Measurements from ENCODE around the gene MYCT1. TPM values are rescaled to one million over a fixed set of nuclear protein-coding genes. Genes with fewer than 3 reads are reported as not detected.
"Not testable (repeated sequence)": the region's sequence is repeated elsewhere in the genome, so short reads cannot be mapped to it uniquely, and the experiment has no call there.

Gene MYCT1
- total RNA-seq, 2 donors from 2014 or later, result 4.6 TPM; not detected in 1

- DNase-seq, result no peak
- H3K27ac Mint-ChIP-seq, result no peak overlapping the region
- H3K36me3 Mint-ChIP-seq (ENCODE audit: low read depth), result no peaks in the 10 kb centered on the region
- no peak for ATAC-seq
- peaks cover 20% of the 10 kb centered on the region for H3K27me3 Mint-ChIP-seq
- no peak overlapping the region for H3K4me3 Mint-ChIP-seq
- no peaks in the 10 kb centered on the region for H3K9me3 ChIP-seq (ENCODE audit: control insufficient read depth, low read length, poor library complexity, severe bottlenecking)
- no peaks in the 10 kb centered on the region for H3K4me1 Mint-ChIP-seq
These were observed 995 bp downstream of the MYCT1 start for GRCh38 chr6:152698692-152699091.

GRCh38 chr6:152700427-152700826 is 2.7 kb downstream of the MYCT1 start:
- H3K4me3 Mint-ChIP-seq, result no peak overlapping the region
- ATAC-seq (no peak), DNase-seq (no peak)
- no peak overlapping the region for H3K27ac Mint-ChIP-seq
- H3K9me3 ChIP-seq (ENCODE audit: control insufficient read depth, low read length, poor library complexity, severe bottlenecking), result no peaks in the 10 kb centered on the region
- H3K27me3 Mint-ChIP-seq, result peaks cover 20% of the 10 kb centered on the region
- no peaks in the 10 kb centered on the region for H3K36me3 Mint-ChIP-seq (ENCODE audit: low read depth)
- no peaks in the 10 kb centered on the region for H3K4me1 Mint-ChIP-seq

- Mint-ChIP-seq H3K36me3 (ENCODE audit: low read depth) (no peaks in the 10 kb centered on the region), H3K27me3 (peaks cover 20% of the 10 kb centered on the region), H3K27ac (no peak overlapping the region), H3K4me3 (no peak overlapping the region), H3K4me1 (no peaks in the 10 kb centered on the region)
- DNase-seq, result no peak
- ATAC-seq, result no peak
- H3K9me3 ChIP-seq (ENCODE audit: control insufficient read depth, low read length, poor library complexity, severe bottlenecking), result no peaks in the 10 kb centered on the region
These were observed 3.6 kb downstream of the MYCT1 start for GRCh38 chr6:152701081-152701862.

GRCh38 chr6:152701863-152702401 is 4.2 kb downstream of the MYCT1 start:
- DNase-seq (no peak), ATAC-seq (no peak)
- no peaks in the 10 kb centered on the region for H3K4me1 Mint-ChIP-seq
- H3K36me3 Mint-ChIP-seq (ENCODE audit: low read depth), result no peaks in the 10 kb centered on the region
- no peaks in the 10 kb centered on the region for H3K9me3 ChIP-seq (ENCODE audit: control insufficient read depth, low read length, poor library complexity, severe bottlenecking)
- no peak overlapping the region for H3K4me3 Mint-ChIP-seq
- peaks cover 20% of the 10 kb centered on the region for H3K27me3 Mint-ChIP-seq
- H3K27ac Mint-ChIP-seq, result no peak overlapping the region

- not testable (repeated sequence) for H3K9me3 ChIP-seq (ENCODE audit: control insufficient read depth, low read length, poor library complexity, severe bottlenecking); H3K4me3 Mint-ChIP-seq; H3K27ac Mint-ChIP-seq; H3K4me1 Mint-ChIP-seq; DNase-seq; H3K36me3 Mint-ChIP-seq (ENCODE audit: low read depth); ATAC-seq
- H3K27me3 Mint-ChIP-seq, result peaks cover 20% of the 10 kb centered on the region
These were observed 6.1 kb downstream of the MYCT1 start for GRCh38 chr6:152703750-152704149.

- Mint-ChIP-seq H3K36me3 (ENCODE audit: low read depth) (no peaks in the 10 kb centered on the region), H3K27ac (no peak overlapping the region), H3K4me1 (no peaks in the 10 kb centered on the region), H3K4me3 (no peak overlapping the region), H3K27me3 (peaks cover 18% of the 10 kb centered on the region)
- no peak for DNase-seq
- ATAC-seq, result no peak
- H3K9me3 ChIP-seq (ENCODE audit: control insufficient read depth, low read length, poor library complexity, severe bottlenecking), result no peaks in the 10 kb centered on the region
These were observed 7.6 kb downstream of the MYCT1 start for GRCh38 chr6:152705327-152705726.

- ATAC-seq (no peak), DNase-seq (no peak)
- no peaks in the 10 kb centered on the region for H3K9me3 ChIP-seq (ENCODE audit: control insufficient read depth, low read length, poor library complexity, severe bottlenecking)
- no peaks in the 10 kb centered on the region for H3K27me3 Mint-ChIP-seq
- no peak overlapping the region for H3K27ac Mint-ChIP-seq
- H3K36me3 Mint-ChIP-seq (ENCODE audit: low read depth), result no peaks in the 10 kb centered on the region
- no peak overlapping the region for H3K4me3 Mint-ChIP-seq
- H3K4me1 Mint-ChIP-seq, result no peaks in the 10 kb centered on the region
These were observed 18.6 kb downstream of the MYCT1 start for GRCh38 chr6:152716322-152716721.

- no peak overlapping the region for H3K27ac Mint-ChIP-seq
- no peaks in the 10 kb centered on the region for H3K36me3 Mint-ChIP-seq (ENCODE audit: low read depth)
- no peak for ATAC-seq
- no peaks in the 10 kb centered on the region for H3K4me1 Mint-ChIP-seq
- H3K9me3 ChIP-seq (ENCODE audit: control insufficient read depth, low read length, poor library complexity, severe bottlenecking), result no peaks in the 10 kb centered on the region
- no peaks in the 10 kb centered on the region for H3K27me3 Mint-ChIP-seq
- H3K4me3 Mint-ChIP-seq, result no peak overlapping the region
- DNase-seq, result no peak
These were observed 23.3 kb downstream of the MYCT1 start for GRCh38 chr6:152720974-152721373.

- ATAC-seq, result no peak
- no peaks in the 10 kb centered on the region for H3K36me3 Mint-ChIP-seq (ENCODE audit: low read depth)
- H3K4me3 Mint-ChIP-seq, result no peak overlapping the region
- DNase-seq, result no peak
- no peaks in the 10 kb centered on the region for H3K4me1 Mint-ChIP-seq
- H3K27ac Mint-ChIP-seq, result no peak overlapping the region
- H3K9me3 ChIP-seq (ENCODE audit: control insufficient read depth, low read length, poor library complexity, severe bottlenecking), result no peaks in the 10 kb centered on the region
- no peaks in the 10 kb centered on the region for H3K27me3 Mint-ChIP-seq
These were observed 24.3 kb downstream of the MYCT1 start for GRCh38 chr6:152721956-152722355.

GRCh38 chr6:152723398-152723797 is 25.7 kb downstream of the MYCT1 start:
- H3K27ac Mint-ChIP-seq, result no peak overlapping the region
- H3K4me1 Mint-ChIP-seq, result no peaks in the 10 kb centered on the region
- no peak overlapping the region for H3K4me3 Mint-ChIP-seq
- DNase-seq, result no peak
- ATAC-seq, result no peak
- no peaks in the 10 kb centered on the region for H3K27me3 Mint-ChIP-seq
- H3K36me3 Mint-ChIP-seq (ENCODE audit: low read depth), result no peaks in the 10 kb centered on the region
- no peaks in the 10 kb centered on the region for H3K9me3 ChIP-seq (ENCODE audit: control insufficient read depth, low read length, poor library complexity, severe bottlenecking)

- no peaks in the 10 kb centered on the region for H3K36me3 Mint-ChIP-seq (ENCODE audit: low read depth)
- DNase-seq (no peak), ATAC-seq (no peak)
- H3K4me3 Mint-ChIP-seq, result no peak overlapping the region
- H3K4me1 Mint-ChIP-seq, result no peaks in the 10 kb centered on the region
- H3K9me3 ChIP-seq (ENCODE audit: control insufficient read depth, low read length, poor library complexity, severe bottlenecking), result no peaks in the 10 kb centered on the region
- H3K27me3 Mint-ChIP-seq, result no peaks in the 10 kb centered on the region
- no peak overlapping the region for H3K27ac Mint-ChIP-seq
These were observed 28.6 kb downstream of the MYCT1 start for GRCh38 chr6:152726313-152726712.

- no peak overlapping the region for H3K27ac Mint-ChIP-seq
- no peaks in the 10 kb centered on the region for H3K36me3 Mint-ChIP-seq (ENCODE audit: low read depth)
- no peak for ATAC-seq
- H3K4me3 Mint-ChIP-seq, result no peak overlapping the region
- no peaks in the 10 kb centered on the region for H3K4me1 Mint-ChIP-seq
- no peak for DNase-seq
- no peaks in the 10 kb centered on the region for H3K9me3 ChIP-seq (ENCODE audit: control insufficient read depth, low read length, poor library complexity, severe bottlenecking)
- H3K27me3 Mint-ChIP-seq, result no peaks in the 10 kb centered on the region
These were observed 29.8 kb downstream of the MYCT1 start for GRCh38 chr6:152727507-152727906.

- H3K9me3 ChIP-seq (ENCODE audit: control insufficient read depth, low read length, poor library complexity, severe bottlenecking), result no peaks in the 10 kb centered on the region
- Mint-ChIP-seq H3K27me3 (no peaks in the 10 kb centered on the region), H3K4me3 (no peak overlapping the region), H3K27ac (no peak overlapping the region), H3K36me3 (ENCODE audit: low read depth) (no peaks in the 10 kb centered on the region), H3K4me1 (no peaks in the 10 kb centered on the region)
- no peak for DNase-seq
- no peak for ATAC-seq
These were observed 36.9 kb downstream of the MYCT1 start for GRCh38 chr6:152734630-152735029.

GRCh38 chr6:152736687-152737273 is 39.1 kb downstream of the MYCT1 start:
- DNase-seq (no peak), ATAC-seq (no peak)
- Mint-ChIP-seq H3K36me3 (ENCODE audit: low read depth) (no peaks in the 10 kb centered on the region), H3K4me1 (no peaks in the 10 kb centered on the region), H3K27ac (no peak overlapping the region), H3K27me3 (no peaks in the 10 kb centered on the region), H3K4me3 (no peak overlapping the region)
- no peaks in the 10 kb centered on the region for H3K9me3 ChIP-seq (ENCODE audit: control insufficient read depth, low read length, poor library complexity, severe bottlenecking)

Measured in T-helper 17 cell (primary cell).